H1 (cell line): ENCODE results near the gene CEL. TPM values are rescaled to one million over a fixed set of nuclear protein-coding genes. Genes with fewer than 3 reads are reported as not detected.

Source experiments
- CTCF ChIA-PET: fragments of 300-600 bp; sonication (Branson Sonifier 250); formaldehyde crosslinking; loops from one replicate; lab custom pipeline; 2021; ENCODE audit not compliant: partially characterized antibody; lab: Charles Lee
- POLR2A ChIA-PET: fragments of 300-600 bp; sonication (Branson Sonifier 250); formaldehyde crosslinking; loops from one replicate; lab custom pipeline; 2021; ENCODE audit warnings: inconsistent platforms; ENCODE audit not compliant: partially characterized antibody; lab: Charles Lee
- DNase-seq, 2 experiments: peaks; one replicate each; pipeline versions ENCODE4 v3.0.0 to v3.0.0-alpha.2; 2010 to 2022; ENCODE audit warnings: low spot score in 2 of 2, low read depth in 1 of 2, mixed read lengths in 1 of 2
- FAIRE-seq: peaks from 2 replicates; lab custom pipeline; 2011; peaks lifted over from hg19 to GRCh38; lab: Jason Lieb, UNC
- H2AFZ ChIP-seq: 2 replicates; pipeline ENCODE4 v1.8.1; 2012; ENCODE audit warnings: low read length, inconsistent platforms
- H2AK5ac ChIP-seq: 2 replicates; pipeline ENCODE4 v1.6.1; 2013; ENCODE audit warnings: low read depth, low read length
- H2BK120ac ChIP-seq: replicated peaks from 2 replicates; pipeline ENCODE3; 2013; ENCODE audit warnings: low read depth, low read length, inconsistent platforms
- H2BK12ac ChIP-seq: 2 replicates; pipeline ENCODE4 v1.6.1; 2013; ENCODE audit warnings: low read depth, low read length
- H2BK15ac ChIP-seq: 2 replicates; pipeline ENCODE4 v1.6.1; 2013; ENCODE audit warnings: low read length
- H2BK20ac ChIP-seq: 2 replicates; pipeline ENCODE4 v1.6.1; 2013; ENCODE audit warnings: low read length
- H2BK5ac ChIP-seq: 2 replicates; pipeline ENCODE4 v1.6.1; 2013; ENCODE audit warnings: low read depth, low read length
- H3K14ac ChIP-seq: 2 replicates; pipeline ENCODE4 v1.6.1; 2013; ENCODE audit warnings: inconsistent platforms; ENCODE audit not compliant: insufficient read length
- H3K18ac ChIP-seq: 2 replicates; pipeline ENCODE4 v1.6.1; 2013; ENCODE audit warnings: low read length; ENCODE audit errors: extremely low read depth
- H3K23ac ChIP-seq: 2 replicates; pipeline ENCODE4 v1.6.1; 2013; ENCODE audit warnings: inconsistent platforms; ENCODE audit not compliant: insufficient read length
- H3K23me2 ChIP-seq: 2 replicates; pipeline ENCODE4 v1.6.1; 2013; ENCODE audit warnings: low read depth, low read length
- H3K27ac ChIP-seq: 2 replicates; pipeline ENCODE4 v1.6.1; 2011; ENCODE audit warnings: low read depth, low read length, inconsistent platforms
- H3K27me3 ChIP-seq, 4 experiments: replicated peaks in 1 of 4; 1 replicate in 1 of 4; 2 replicates in 3 of 4; pipeline versions ENCODE4 v1.6.1 to v1.8.1; 2011 to 2013; ENCODE audit warnings: low read length in 3 of 4, mild to moderate bottlenecking in 3 of 4, inconsistent platforms in 2 of 4, mixed read lengths in 2 of 4, moderate library complexity in 1 of 4; ENCODE audit not compliant: control insufficient read depth in 3 of 4, insufficient read depth in 3 of 4; ENCODE audit errors: extremely low read depth in 1 of 4
- H3K36me3 ChIP-seq, 4 experiments: 2 replicates each; pipeline versions ENCODE4 v1.6.1 to v1.8.1; 2011 to 2013; ENCODE audit warnings: mild to moderate bottlenecking in 4 of 4, low read length in 3 of 4, moderate library complexity in 2 of 4, control low read depth in 1 of 4, inconsistent platforms in 1 of 4; ENCODE audit not compliant: insufficient read depth in 4 of 4, control insufficient read depth in 2 of 4
- H3K4ac ChIP-seq: replicated peaks from 2 replicates; pipeline ENCODE3; 2013; ENCODE audit warnings: low read length, low read depth, mixed read lengths, inconsistent platforms; ENCODE audit not compliant: insufficient read length
- H3K4me1 ChIP-seq, 4 experiments: replicated peaks in 1 of 4; 1 replicate in 1 of 4; 2 replicates in 3 of 4; pipeline versions ENCODE4 v1.6.1 to v1.8.1; 2011 to 2013; ENCODE audit warnings: low read length in 3 of 4, inconsistent platforms in 2 of 4, mixed read lengths in 1 of 4; ENCODE audit not compliant: insufficient read depth in 4 of 4, control insufficient read depth in 3 of 4
- H3K4me2 ChIP-seq, 2 experiments: 2 replicates each; pipeline versions ENCODE4 v1.6.1 to v1.8.1; 2011 to 2013; ENCODE audit warnings: low read depth in 2 of 2, low read length in 2 of 2, control low read depth in 1 of 2, inconsistent platforms in 1 of 2, mild to moderate bottlenecking in 1 of 2; ENCODE audit not compliant: insufficient read depth in 1 of 2
- H3K4me3 ChIP-seq, 4 experiments: fragments of 200-600, 300-600 bp in 1 of 4; sonication (generic), shearing (Covaris generic), sonication (Bioruptor Twin) in 1 of 4; 2 replicates each; pipeline versions ENCODE4 v1.5.1 to v1.8.1; 2011 to 2016; ENCODE audit warnings: low read length in 4 of 4, low read depth in 3 of 4, control low read depth in 2 of 4, inconsistent platforms in 2 of 4, mild to moderate bottlenecking in 2 of 4, mixed read lengths in 1 of 4, moderate library complexity in 1 of 4; ENCODE audit not compliant: insufficient read depth in 2 of 4; ENCODE audit errors: extremely low read depth in 1 of 4
- H3K56ac ChIP-seq: replicated peaks from 2 replicates; pipeline ENCODE3; 2013; ENCODE audit warnings: low read depth, mild to moderate bottlenecking, mixed read lengths, low read length, inconsistent platforms; ENCODE audit not compliant: insufficient read length
- H3K79me1 ChIP-seq: 2 replicates; pipeline ENCODE4 v1.6.1; 2013; ENCODE audit warnings: low read depth, low read length, control low read depth
- H3K79me2 ChIP-seq, 2 experiments: 2 replicates each; pipeline versions ENCODE4 v1.6.1 to v1.8.1; 2012 to 2013; ENCODE audit warnings: low read length in 2 of 2, mild to moderate bottlenecking in 2 of 2, inconsistent platforms in 1 of 2; ENCODE audit not compliant: insufficient read depth in 2 of 2, control insufficient read depth in 1 of 2
- H3K9ac ChIP-seq, 4 experiments: replicated peaks in 1 of 4; 1 replicate in 1 of 4; 2 replicates in 3 of 4; pipeline versions ENCODE4 v1.6.1 to v1.8.1; 2011 to 2013; ENCODE audit warnings: low read depth in 3 of 4, low read length in 3 of 4, control low read depth in 2 of 4, mild to moderate bottlenecking in 2 of 4, moderate library complexity in 2 of 4, inconsistent platforms in 1 of 4; ENCODE audit errors: extremely low read depth in 1 of 4
- H3K9me3 ChIP-seq, 2 experiments: 2 replicates each; pipeline versions ENCODE4 v1.6.1 to v1.8.1; 2012 to 2013; ENCODE audit warnings: mild to moderate bottlenecking in 2 of 2, moderate library complexity in 2 of 2, control low read depth in 1 of 2, inconsistent platforms in 1 of 2, low read depth in 1 of 2, low read length in 1 of 2, mixed read lengths in 1 of 2; ENCODE audit not compliant: insufficient read depth in 2 of 2
- H4K20me1 ChIP-seq, 2 experiments: replicated peaks in 1 of 2; 2 replicates each; pipeline versions ENCODE3 to v1.8.1; 2011 to 2013; ENCODE audit warnings: inconsistent platforms in 2 of 2, low read length in 2 of 2, mild to moderate bottlenecking in 1 of 2; ENCODE audit not compliant: insufficient read depth in 2 of 2, control insufficient read depth in 1 of 2
- H4K5ac ChIP-seq: 2 replicates; pipeline ENCODE4 v1.6.1; 2013; ENCODE audit warnings: low read length, low read depth, mixed read lengths, inconsistent platforms; ENCODE audit not compliant: insufficient read length
- H4K8ac ChIP-seq: 2 replicates; pipeline ENCODE4 v1.8.0; 2013; ENCODE audit warnings: mild to moderate bottlenecking, moderate library complexity, low read length, inconsistent platforms; ENCODE audit not compliant: insufficient read depth; ENCODE audit errors: extremely low read depth
- H4K91ac ChIP-seq: replicated peaks from 2 replicates; pipeline ENCODE3; 2013; ENCODE audit warnings: low read length, mixed read lengths, inconsistent platforms; ENCODE audit not compliant: insufficient read length
- BACH1 ChIP-seq: IDR thresholded peaks from 2 replicates; pipeline ENCODE4 v1.6.1; 2012; ENCODE audit warnings: low read length, improper control_type of control experiment
- BCL11A ChIP-seq, 2 experiments: IDR thresholded peaks; one replicate each; pipeline ENCODE4 v1.6.1; 2011; ENCODE audit warnings: low read depth in 2 of 2, low read length in 2 of 2, mild to moderate bottlenecking in 2 of 2
- CTBP2 ChIP-seq: IDR thresholded peaks from 2 replicates; pipeline ENCODE4 v1.7.0; 2011; ENCODE audit warnings: borderline replicate concordance, mild to moderate bottlenecking, moderate library complexity, mixed read lengths, low read length; ENCODE audit not compliant: insufficient read depth, insufficient read length
- EZH2 ChIP-seq: fragments of 200-600 bp; sonication (generic); IDR thresholded peaks from 2 replicates; pipeline ENCODE4 v1.7.1; 2012; ENCODE audit warnings: low read depth, mild to moderate bottlenecking, moderate library complexity, low read length, inconsistent platforms; ENCODE audit not compliant: severe bottlenecking
- KDM4A ChIP-seq: IDR thresholded peaks from one replicate; pipeline ENCODE4 v1.7.1; 2012; ENCODE audit warnings: low read depth, mild to moderate bottlenecking, moderate library complexity, low read length, inconsistent platforms; ENCODE audit not compliant: severe bottlenecking
- RNF2 ChIP-seq: fragments of 200-900, 300-1000 bp; sonication (generic); IDR thresholded peaks from 2 replicates; pipeline ENCODE4 v1.7.1; 2016; ENCODE audit warnings: borderline replicate concordance, low read depth, mild to moderate bottlenecking, antibody characterized with exemption, low read length; ENCODE audit not compliant: poor library complexity, severe bottlenecking; ENCODE audit errors: missing control alignments
- SIRT6 ChIP-seq: IDR thresholded peaks from one replicate; pipeline ENCODE4 v1.7.1; 2012; ENCODE audit warnings: low read length, inconsistent platforms
- SP1 ChIP-seq: IDR thresholded peaks from 2 replicates; pipeline ENCODE4 v1.6.1; 2011; ENCODE audit warnings: low read depth, low read length
- SP2 ChIP-seq: IDR thresholded peaks from 2 replicates; pipeline ENCODE4 v1.6.1; 2012; ENCODE audit warnings: mild to moderate bottlenecking, low read length, inconsistent platforms
- TAF1 ChIP-seq: IDR thresholded peaks from 2 replicates; pipeline ENCODE4 v1.6.1; 2011; ENCODE audit warnings: mild to moderate bottlenecking, low read depth, low read length
- TBP ChIP-seq: IDR thresholded peaks from 2 replicates; pipeline ENCODE4 v1.6.1; 2011; ENCODE audit warnings: low read depth, low read length, improper control_type of control experiment
- WGBS, 2 experiments: shearing (Covaris generic) in 1 of 2; methylation state at CpG; one replicate each; pipeline versions ENCODE4 v1.1.6 to v1.1.7; 2013 to 2015; ENCODE audit warnings: low lambda C conversion rate in 2 of 2, mixed read lengths in 2 of 2, inconsistent platforms in 1 of 2, low coverage in 1 of 2, missing lambda C conversion rate in 1 of 2; ENCODE audit not compliant: insufficient replicate concordance in 2 of 2, insufficient coverage in 1 of 2, insufficient read length in 1 of 2; ENCODE audit errors: extremely low coverage in 1 of 2, missing lambda C conversion rate in 1 of 2; 5-methylcytosine and 5-hydroxymethylcytosine counted together
- polyA plus RNA-seq, 7 experiments: library from polyadenylated mRNA; depleted of rRNA in 3 of 7; stranded (reverse) in 5 of 7; unstranded in 2 of 7; fragments of >200 nt in 5 of 7; fragments of 200-250 nt in 2 of 7; gene quantifications; 1 replicate in 5 of 7; 2 replicates in 1 of 7; 4 replicates in 1 of 7; pipeline versions ENCODE4 v1.2.1 to v1.2.3, GENCODE V29; 2011 to 2013; ENCODE audit warnings: missing spikeins in 2 of 7, mixed read lengths in 2 of 7
- total RNA-seq: library from RNA; stranded (reverse); fragmentation: NEBNext Ultra II Directional; extraction: Animal tissue kit (Norgen Biotek cat#: 25700); gene quantifications from 2 replicates; pipeline ENCODE4 v1.2.1, GENCODE V29; 2021
- TF ChIP-seq, protein P1 (sequence below), 3 experiments: IDR thresholded peaks; 1 replicate in 2 of 3; 2 replicates in 1 of 3; pipeline versions ENCODE4 v1.5.1 to v1.6.1; 2011; ENCODE audit warnings: low read length in 3 of 3, mild to moderate bottlenecking in 3 of 3, inconsistent platforms in 2 of 3, low read depth in 1 of 3, moderate library complexity in 1 of 3; ENCODE audit not compliant: insufficient read depth in 1 of 3; ENCODE audit errors: control extremely low read depth in 1 of 3

The CEL gene
- total and polyA plus RNA-seq, 2 of the 8 experiments (the other 6 are each of a cell fraction or from before 2014, with no cell fraction given): 1.8 to 3.4 TPM

DNA sequence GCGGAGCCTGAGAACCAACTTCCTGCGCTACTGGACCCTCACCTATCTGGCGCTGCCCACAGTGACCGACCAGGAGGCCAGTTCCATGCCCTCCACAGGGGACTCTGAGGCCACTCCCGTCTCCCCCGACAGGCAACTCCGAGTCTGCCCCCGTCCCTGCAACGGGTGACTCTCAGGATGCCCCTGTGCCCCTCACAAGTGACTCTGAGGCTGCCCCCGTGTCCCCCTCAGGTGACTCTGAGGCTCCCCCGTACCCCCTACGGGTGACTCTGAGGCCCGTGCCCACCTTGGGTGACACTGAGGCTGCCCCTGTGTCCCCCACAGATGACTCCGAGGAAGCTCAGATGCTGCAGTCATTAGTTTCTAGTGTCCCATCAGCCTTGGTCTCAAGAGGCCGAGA is 25.1 kb downstream of the CEL start:
- Histone ChIP-seq H3K56ac (no peak overlapping the region), H4K8ac (no peak overlapping the region), H2AK5ac (no peak overlapping the region), H3K14ac (no peak overlapping the region), H2AFZ (no peak overlapping the region), H3K4me1 (no peaks in the 10 kb centered on the region), H2BK120ac (no peak overlapping the region), H3K4ac (no peak overlapping the region), H2BK15ac (no peak overlapping the region), H3K23ac (no peak overlapping the region), H3K18ac (no peak overlapping the region), H4K5ac (no peak overlapping the region), H3K9me3 (no peaks in the 10 kb centered on the region), H2BK5ac (no peak overlapping the region), H3K27ac (no peak overlapping the region), H2BK12ac (no peak overlapping the region), H3K4me2 (no peak overlapping the region), H3K9ac (no peak overlapping the region), H3K27me3 (peaks cover 0 to 3% (median 0%) of the 10 kb centered on the region in 4 experiments; a peak in 1 of 7 replicates), H3K79me2 (no peaks in the 10 kb centered on the region), H3K4me3 (no peak overlapping the region), H4K91ac (no peak overlapping the region), H4K20me1 (no peaks in the 10 kb centered on the region), H3K36me3 (no peaks in the 10 kb centered on the region), H3K23me2 (no peaks in the 10 kb centered on the region), H2BK20ac (no peak overlapping the region), H3K79me1 (no peaks in the 10 kb centered on the region)
- WGBS, 2 experiments: 83% methylated on average over 12 of the region's 15 CpGs; no CpG with 5 or more reads in 1 of the 2 experiments
- no peak for DNase-seq
- ChIA-PET POLR2A (no interaction called here), CTCF (interaction anchor here (0.9 to 1.1 kb wide), 2 partner anchors 15 to 60 kb away, joined by 3 read pairs; no protein-coding TSS in a partner anchor)
- no peak for FAIRE-seq
- no peak for TF ChIP-seq BCL11A (IDR thresholded peaks at IDR 0.05; ENCODE audit: low read depth in 2 of 2, low read length in 2 of 2)
- TF ChIP-seq TAF1: no peak
- no peak for TF ChIP-seq SP2
- no peak for TF ChIP-seq CTBP2
- no peak for TF ChIP-seq SP1
- no peak for TF ChIP-seq SIRT6
- TF ChIP-seq BACH1: no peak
- TF ChIP-seq EZH2: no peak
- TF ChIP-seq RNF2: no peak
- TF ChIP-seq, protein P1, sequence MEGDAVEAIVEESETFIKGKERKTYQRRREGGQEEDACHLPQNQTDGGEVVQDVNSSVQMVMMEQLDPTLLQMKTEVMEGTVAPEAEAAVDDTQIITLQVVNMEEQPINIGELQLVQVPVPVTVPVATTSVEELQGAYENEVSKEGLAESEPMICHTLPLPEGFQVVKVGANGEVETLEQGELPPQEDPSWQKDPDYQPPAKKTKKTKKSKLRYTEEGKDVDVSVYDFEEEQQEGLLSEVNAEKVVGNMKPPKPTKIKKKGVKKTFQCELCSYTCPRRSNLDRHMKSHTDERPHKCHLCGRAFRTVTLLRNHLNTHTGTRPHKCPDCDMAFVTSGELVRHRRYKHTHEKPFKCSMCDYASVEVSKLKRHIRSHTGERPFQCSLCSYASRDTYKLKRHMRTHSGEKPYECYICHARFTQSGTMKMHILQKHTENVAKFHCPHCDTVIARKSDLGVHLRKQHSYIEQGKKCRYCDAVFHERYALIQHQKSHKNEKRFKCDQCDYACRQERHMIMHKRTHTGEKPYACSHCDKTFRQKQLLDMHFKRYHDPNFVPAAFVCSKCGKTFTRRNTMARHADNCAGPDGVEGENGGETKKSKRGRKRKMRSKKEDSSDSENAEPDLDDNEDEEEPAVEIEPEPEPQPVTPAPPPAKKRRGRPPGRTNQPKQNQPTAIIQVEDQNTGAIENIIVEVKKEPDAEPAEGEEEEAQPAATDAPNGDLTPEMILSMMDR (IDR thresholded peaks at IDR 0.05; ENCODE audit: control extremely low read depth in 1 of 3, insufficient read depth in 1 of 3, low read depth in 1 of 3, low read length in 3 of 3): no peak
- TF ChIP-seq KDM4A: no peak
- no peak for TF ChIP-seq TBP
